NT2/D1 (cell line): ENCODE data around the gene TM9SF4.

Experiments used
- DNase-seq: peaks from one replicate; pipeline ENCODE4 v3.0.0-alpha.2; 2011; ENCODE audit warnings: low read depth, low spot score
- H3K27me3 ChIP-seq: 2 replicates; pipeline ENCODE4 v1.6.0; 2011; ENCODE audit warnings: mild to moderate bottlenecking; ENCODE audit not compliant: insufficient read length, insufficient read depth
- H3K36me3 ChIP-seq: 2 replicates; pipeline ENCODE4 v1.6.1; 2011; ENCODE audit warnings: mild to moderate bottlenecking, low read length, mixed read lengths; ENCODE audit not compliant: insufficient read depth, insufficient read length
- H3K4me1 ChIP-seq: 2 replicates; pipeline ENCODE4 v1.5.1; 2011; ENCODE audit not compliant: insufficient read depth, insufficient read length
- H3K4me3 ChIP-seq: 2 replicates; pipeline ENCODE4 v1.5.1; 2011; ENCODE audit warnings: low read depth; ENCODE audit not compliant: insufficient read length
- H3K9ac ChIP-seq: 2 replicates; pipeline ENCODE4 v1.6.0; 2011; ENCODE audit warnings: low read depth; ENCODE audit not compliant: insufficient read length
- H3K9me3 ChIP-seq: 2 replicates; pipeline ENCODE4 v1.5.1; 2011; ENCODE audit warnings: mild to moderate bottlenecking, low read length; ENCODE audit not compliant: insufficient read depth
- SUZ12 ChIP-seq: IDR thresholded peaks from 2 replicates; pipeline ENCODE4 v1.6.1; 2011; ENCODE audit not compliant: insufficient read length, insufficient read depth; ENCODE audit errors: extremely low read depth
- YY1 ChIP-seq: IDR thresholded peaks from 2 replicates; pipeline ENCODE4 v1.6.1; 2011; ENCODE audit not compliant: insufficient read length, insufficient read depth
- ZNF274 ChIP-seq: IDR thresholded peaks from 2 replicates; pipeline ENCODE4 v1.6.1; 2011; ENCODE audit warnings: mild to moderate bottlenecking, low read depth, low read length

Gene TM9SF4

GRCh38 chr20:32070282-32070681 lies 39.2 kb upstream of the TM9SF4 start:
- no peak overlapping the region for H3K9ac ChIP-seq
- no peaks in the 10 kb centered on the region for H3K9me3 ChIP-seq
- H3K27me3 ChIP-seq: no peaks in the 10 kb centered on the region
- H3K36me3 ChIP-seq: no peaks in the 10 kb centered on the region
- TF ChIP-seq ZNF274 (no peak), SUZ12 (no peak), YY1 (no peak)
- no peak for DNase-seq
- peaks cover 2% of the 10 kb centered on the region for H3K4me1 ChIP-seq
- no peak overlapping the region for H3K4me3 ChIP-seq

- no peak for TF ChIP-seq YY1
- TF ChIP-seq ZNF274: no peak
- Histone ChIP-seq H3K36me3 (no peaks in the 10 kb centered on the region), H3K9ac (no peak overlapping the region), H3K9me3 (no peaks in the 10 kb centered on the region), H3K27me3 (no peaks in the 10 kb centered on the region), H3K4me3 (no peak overlapping the region), H3K4me1 (peaks cover 2% of the 10 kb centered on the region)
- no peak for DNase-seq
Observed at GRCh38 chr20:32070690-32071213, 38.8 kb upstream of the TM9SF4 start.

GRCh38 chr20:32071395-32072167 lies 37.9 kb upstream of the TM9SF4 start:
- no peak for TF ChIP-seq SUZ12
- TF ChIP-seq YY1: no peak
- TF ChIP-seq ZNF274: no peak
- DNase-seq: no peak
- Histone ChIP-seq H3K9me3 (no peaks in the 10 kb centered on the region), H3K4me1 (peaks cover 2% of the 10 kb centered on the region), H3K9ac (no peak overlapping the region), H3K4me3 (no peak overlapping the region), H3K27me3 (no peaks in the 10 kb centered on the region), H3K36me3 (no peaks in the 10 kb centered on the region)

GRCh38 chr20:32072168-32072750 lies 37.3 kb upstream of the TM9SF4 start:
- no peak for TF ChIP-seq ZNF274
- no peak for TF ChIP-seq SUZ12
- no peak for TF ChIP-seq YY1
- Histone ChIP-seq H3K4me1 (peaks cover 2% of the 10 kb centered on the region), H3K9me3 (no peaks in the 10 kb centered on the region), H3K9ac (no peak overlapping the region), H3K27me3 (no peaks in the 10 kb centered on the region), H3K36me3 (no peaks in the 10 kb centered on the region), H3K4me3 (no peak overlapping the region)
- DNase-seq: no peak

GRCh38 chr20:32075534-32075933 lies 34.0 kb upstream of the TM9SF4 start:
- H3K9ac ChIP-seq: no peak overlapping the region
- no peaks in the 10 kb centered on the region for H3K9me3 ChIP-seq
- TF ChIP-seq SUZ12 (no peak), ZNF274 (no peak), YY1 (no peak)
- DNase-seq: no peak
- H3K4me1 ChIP-seq: no peaks in the 10 kb centered on the region
- no peaks in the 10 kb centered on the region for H3K27me3 ChIP-seq
- no peaks in the 10 kb centered on the region for H3K36me3 ChIP-seq
- H3K4me3 ChIP-seq: no peak overlapping the region

- Histone ChIP-seq H3K4me3 (no peak overlapping the region), H3K27me3 (no peaks in the 10 kb centered on the region), H3K9ac (no peak overlapping the region), H3K4me1 (peaks cover 3% of the 10 kb centered on the region), H3K36me3 (no peaks in the 10 kb centered on the region), H3K9me3 (no peaks in the 10 kb centered on the region)
- TF ChIP-seq SUZ12 (no peak), ZNF274 (no peak), YY1 (no peak)
- no peak for DNase-seq
Observed at GRCh38 chr20:32077190-32077589, 32.3 kb upstream of the TM9SF4 start.

- H3K36me3 ChIP-seq: no peaks in the 10 kb centered on the region
- no peaks in the 10 kb centered on the region for H3K27me3 ChIP-seq
- no peak for DNase-seq
- H3K9me3 ChIP-seq: no peaks in the 10 kb centered on the region
- H3K9ac ChIP-seq: no peak overlapping the region
- no peak overlapping the region for H3K4me3 ChIP-seq
- H3K4me1 ChIP-seq: peaks cover 3% of the 10 kb centered on the region
- TF ChIP-seq ZNF274 (no peak), YY1 (no peak), SUZ12 (no peak)
Observed at GRCh38 chr20:32078322-32078721, 31.2 kb upstream of the TM9SF4 start.
